Thyroid gland (tissue), 4 donors: ENCODE data around the gene NQO2.

Experiments
- CTCF ChIP-seq, 6 experiments: fragments of 200-600 bp in 3 of 6; fragments of 450-650 bp in 3 of 6; sonication (generic) in 3 of 6; IDR thresholded peaks; one replicate each; pipeline ENCODE4 v1.5.1; 2016 to 2019; ENCODE audit warnings: antibody characterized with exemption in 6 of 6, mild to moderate bottlenecking in 2 of 6, inconsistent platforms in 1 of 6, moderate library complexity in 1 of 6
- POLR2A ChIP-seq, 2 donors: fragments of 450-650 bp; IDR thresholded peaks; one replicate each; pipeline ENCODE4 v1.6.1; 2017; ENCODE audit warnings: antibody characterized with exemption in 2 of 2, mild to moderate bottlenecking in 2 of 2, moderate library complexity in 1 of 2

- TF ChIP-seq POLR2A (IDR thresholded peaks at IDR 0.05) (no peak), CTCF (IDR thresholded peaks at IDR 0.05) (no peak)
These were observed 17.1 kb upstream of the NQO2 start for GRCh38 chr6:2982426-2983117.
